Nucleus accumbens (tissue), 56 donors: ENCODE results near the gene ATMIN.

Experiments
- DNase-seq, 56 donors: peaks; one replicate each; lab custom pipeline; 2025; lab: John Stamatoyannopoulos, UW

ATMIN gene

GRCh38 chr16:81061871-81062608, 26.4 kb downstream of the ATMIN start:
- no peak for DNase-seq

- DNase-seq: no peak
These were observed 31.0 kb downstream of the ATMIN start for GRCh38 chr16:81066681-81067080.

GRCh38 chr16:81067166-81067565, 31.5 kb downstream of the ATMIN start:
- DNase-seq: no peak

- DNase-seq: no peak
These were observed 33.4 kb downstream of the ATMIN start for GRCh38 chr16:81069063-81069462.

GRCh38 chr16:81070979-81071378, 35.3 kb downstream of the ATMIN start:
- no peak for DNase-seq

- no peak for DNase-seq
These were observed 36.2 kb downstream of the ATMIN start for GRCh38 chr16:81071805-81072204.

GRCh38 chr16:81073560-81074330, 38.1 kb downstream of the ATMIN start:
- no peak for DNase-seq

GRCh38 chr16:81076566-81077075, 41.0 kb downstream of the ATMIN start:
- DNase-seq: peak in 55 of 56 donors; percentile 78 to 100 (median 96)

- peak; percentile 78 to 100 (median 97) for DNase-seq
These were observed 41.7 kb downstream of the ATMIN start, which contains the start of gene C16orf46 for GRCh38 chr16:81077076-81077940. C16orf46 (minus strand) TSS chr16:81077238; CDS start chr16:81063955, 13,283 bp downstream.

GRCh38 chr16:81080233-81080632, 44.6 kb downstream of the ATMIN start:
- DNase-seq: no peak

- DNase-seq: no peak
These were observed 45.4 kb downstream of the ATMIN start for GRCh38 chr16:81081014-81081413.

GRCh38 chr16:81088836-81089235, 53.2 kb downstream of the ATMIN start:
- DNase-seq: no peak

GRCh38 chr16:81094771-81095251, 59.2 kb downstream of the ATMIN start:
- DNase-seq: no peak

GRCh38 chr16:81095653-81095952, 60.0 kb downstream of the ATMIN start:
- no peak for DNase-seq

- DNase-seq: peak; percentile 82 to 100 (median 99)
These were observed 60.5 kb downstream of the ATMIN start, which contains the start of gene GCSH for GRCh38 chr16:81095953-81096714. GCSH (minus strand) TSS chr16:81096395; CDS start chr16:81096278, 117 bp downstream.

GRCh38 chr16:81096715-81097208, 61.1 kb downstream of the ATMIN start:
- peak in 1 of 56 donors; percentile 43 for DNase-seq
